ENCODE measurements around the gene SNRNP70.
"Not testable (repeated sequence)": the region's sequence is repeated elsewhere in the genome, so short reads cannot be mapped to it uniquely, and the experiment has no call there.

Gene SNRNP70

GRCh38 chr19:49141352-49141751 is 56.1 kb downstream of the SNRNP70 start:
- DNase-seq (ENCODE audit: low read depth in 1 of 2, low spot score in 1 of 2), result no peak

GRCh38 chr19:49142866-49143335 is 57.6 kb downstream of the SNRNP70 start:
- peak; percentile 21 to 48 for DNase-seq (ENCODE audit: low read depth in 1 of 2, low spot score in 1 of 2)

GRCh38 chr19:49145573-49146407 is 60.5 kb downstream of the SNRNP70 start:
- DNase-seq (ENCODE audit: low read depth in 1 of 2, low spot score in 1 of 2), result peak; percentile 69 to 72

- DNase-seq (ENCODE audit: low read depth in 1 of 2, low spot score in 1 of 2), result not testable (repeated sequence)
Measured at GRCh38 chr19:49146408-49146770, 61.1 kb downstream of the SNRNP70 start.

- no peak for DNase-seq (ENCODE audit: low read depth in 1 of 2, low spot score in 1 of 2)
Measured at GRCh38 chr19:49148044-49148682, 62.9 kb downstream of the SNRNP70 start.

- DNase-seq (ENCODE audit: low read depth in 1 of 2, low spot score in 1 of 2), result peak; percentile 49 to 62
Measured at GRCh38 chr19:49148784-49149651, 63.8 kb downstream of the SNRNP70 start.

- no peak for DNase-seq (ENCODE audit: low read depth in 1 of 2, low spot score in 1 of 2)
Measured at GRCh38 chr19:49149652-49150105, 64.4 kb downstream of the SNRNP70 start.

GRCh38 chr19:49150106-49150943 is 65.1 kb downstream of the SNRNP70 start:
- no peak for DNase-seq (ENCODE audit: low read depth in 1 of 2, low spot score in 1 of 2)

- no peak for DNase-seq (ENCODE audit: low read depth in 1 of 2, low spot score in 1 of 2)
Measured at GRCh38 chr19:49150944-49151243, 65.6 kb downstream of the SNRNP70 start.

- DNase-seq (ENCODE audit: low read depth in 1 of 2, low spot score in 1 of 2), result no peak
Measured at GRCh38 chr19:49151267-49152118, 66.2 kb downstream of the SNRNP70 start.

GRCh38 chr19:49152119-49152550 is 66.9 kb downstream of the SNRNP70 start:
- DNase-seq (ENCODE audit: low read depth in 1 of 2, low spot score in 1 of 2), result no peak

- no peak for DNase-seq (ENCODE audit: low read depth in 1 of 2, low spot score in 1 of 2)
Measured at GRCh38 chr19:49153167-49153809, 68.0 kb downstream of the SNRNP70 start.

- no peak for DNase-seq (ENCODE audit: low read depth in 1 of 2, low spot score in 1 of 2)
Measured at GRCh38 chr19:49154279-49154678, 69.0 kb downstream of the SNRNP70 start.

- DNase-seq (ENCODE audit: low read depth in 1 of 2, low spot score in 1 of 2), result no peak
Measured at GRCh38 chr19:49155005-49155819, 70.0 kb downstream of the SNRNP70 start, which contains the start of gene HRC. TSS of gene HRC (minus strand) at chr19:49155396. CDS start at chr19:49155237, 159 bp downstream.

- DNase-seq (ENCODE audit: low read depth in 1 of 2, low spot score in 1 of 2), result no peak
Measured at GRCh38 chr19:49155820-49156346, 70.6 kb downstream of the SNRNP70 start.

GRCh38 chr19:49157445-49158224 is 72.4 kb downstream of the SNRNP70 start, which contains the start of gene TRPM4:
TSS of gene TRPM4 (plus strand) at chr19:49157792. CDS start at chr19:49157867, 75 bp downstream.
- DNase-seq (ENCODE audit: low read depth in 1 of 2, low spot score in 1 of 2), result peak in 1 of 2 donors; percentile 38
